ENCODE data around the gene SP8.

DNA sequence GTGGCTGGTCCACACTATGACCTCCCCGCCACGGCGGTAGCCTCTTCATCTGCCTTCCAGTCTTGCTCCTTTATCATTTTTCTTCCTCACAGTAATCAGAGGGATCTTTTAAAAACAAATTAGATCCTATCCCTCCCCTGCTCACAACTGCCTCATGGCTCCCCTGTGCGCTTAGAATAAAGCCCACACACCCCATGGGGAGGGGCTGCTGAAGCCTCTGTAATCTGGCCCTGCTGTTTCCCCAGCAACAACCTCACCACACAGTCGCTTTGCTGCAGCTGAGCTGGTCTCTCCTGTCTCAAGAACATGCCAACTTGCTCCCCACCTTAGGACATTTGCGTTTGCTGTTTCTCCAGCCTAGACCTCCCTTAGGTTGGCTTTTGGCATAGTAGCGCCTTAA, 41.0 kb downstream of the SP8 start:
- TF ChIP-seq, protein P1, sequence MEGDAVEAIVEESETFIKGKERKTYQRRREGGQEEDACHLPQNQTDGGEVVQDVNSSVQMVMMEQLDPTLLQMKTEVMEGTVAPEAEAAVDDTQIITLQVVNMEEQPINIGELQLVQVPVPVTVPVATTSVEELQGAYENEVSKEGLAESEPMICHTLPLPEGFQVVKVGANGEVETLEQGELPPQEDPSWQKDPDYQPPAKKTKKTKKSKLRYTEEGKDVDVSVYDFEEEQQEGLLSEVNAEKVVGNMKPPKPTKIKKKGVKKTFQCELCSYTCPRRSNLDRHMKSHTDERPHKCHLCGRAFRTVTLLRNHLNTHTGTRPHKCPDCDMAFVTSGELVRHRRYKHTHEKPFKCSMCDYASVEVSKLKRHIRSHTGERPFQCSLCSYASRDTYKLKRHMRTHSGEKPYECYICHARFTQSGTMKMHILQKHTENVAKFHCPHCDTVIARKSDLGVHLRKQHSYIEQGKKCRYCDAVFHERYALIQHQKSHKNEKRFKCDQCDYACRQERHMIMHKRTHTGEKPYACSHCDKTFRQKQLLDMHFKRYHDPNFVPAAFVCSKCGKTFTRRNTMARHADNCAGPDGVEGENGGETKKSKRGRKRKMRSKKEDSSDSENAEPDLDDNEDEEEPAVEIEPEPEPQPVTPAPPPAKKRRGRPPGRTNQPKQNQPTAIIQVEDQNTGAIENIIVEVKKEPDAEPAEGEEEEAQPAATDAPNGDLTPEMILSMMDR (IDR thresholded peaks at IDR 0.05): no peak
- TF ChIP-seq, protein P2, sequence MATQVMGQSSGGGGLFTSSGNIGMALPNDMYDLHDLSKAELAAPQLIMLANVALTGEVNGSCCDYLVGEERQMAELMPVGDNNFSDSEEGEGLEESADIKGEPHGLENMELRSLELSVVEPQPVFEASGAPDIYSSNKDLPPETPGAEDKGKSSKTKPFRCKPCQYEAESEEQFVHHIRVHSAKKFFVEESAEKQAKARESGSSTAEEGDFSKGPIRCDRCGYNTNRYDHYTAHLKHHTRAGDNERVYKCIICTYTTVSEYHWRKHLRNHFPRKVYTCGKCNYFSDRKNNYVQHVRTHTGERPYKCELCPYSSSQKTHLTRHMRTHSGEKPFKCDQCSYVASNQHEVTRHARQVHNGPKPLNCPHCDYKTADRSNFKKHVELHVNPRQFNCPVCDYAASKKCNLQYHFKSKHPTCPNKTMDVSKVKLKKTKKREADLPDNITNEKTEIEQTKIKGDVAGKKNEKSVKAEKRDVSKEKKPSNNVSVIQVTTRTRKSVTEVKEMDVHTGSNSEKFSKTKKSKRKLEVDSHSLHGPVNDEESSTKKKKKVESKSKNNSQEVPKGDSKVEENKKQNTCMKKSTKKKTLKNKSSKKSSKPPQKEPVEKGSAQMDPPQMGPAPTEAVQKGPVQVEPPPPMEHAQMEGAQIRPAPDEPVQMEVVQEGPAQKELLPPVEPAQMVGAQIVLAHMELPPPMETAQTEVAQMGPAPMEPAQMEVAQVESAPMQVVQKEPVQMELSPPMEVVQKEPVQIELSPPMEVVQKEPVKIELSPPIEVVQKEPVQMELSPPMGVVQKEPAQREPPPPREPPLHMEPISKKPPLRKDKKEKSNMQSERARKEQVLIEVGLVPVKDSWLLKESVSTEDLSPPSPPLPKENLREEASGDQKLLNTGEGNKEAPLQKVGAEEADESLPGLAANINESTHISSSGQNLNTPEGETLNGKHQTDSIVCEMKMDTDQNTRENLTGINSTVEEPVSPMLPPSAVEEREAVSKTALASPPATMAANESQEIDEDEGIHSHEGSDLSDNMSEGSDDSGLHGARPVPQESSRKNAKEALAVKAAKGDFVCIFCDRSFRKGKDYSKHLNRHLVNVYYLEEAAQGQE (IDR thresholded peaks at IDR 0.05; ENCODE audit: insufficient read depth in 1 of 2, low read depth in 2 of 2, low read length in 1 of 2): no peak
- no peak for TF ChIP-seq POLR2AphosphoS5 (IDR thresholded peaks at IDR 0.05; ENCODE audit: low read depth, low read length)
- TF ChIP-seq SIN3A (IDR thresholded peaks at IDR 0.05; ENCODE audit: borderline replicate concordance, insufficient read depth, low read depth, low read length): no peak
- TF ChIP-seq TCF7L2 (IDR thresholded peaks at IDR 0.05; ENCODE audit: low read depth, low read length): no peak
